NOMO-1 treated with DMSO at 0.1 percent for 48 hours (cell line): ENCODE data around the gene ATP13A2.

Experiments used
- DNase-seq: peaks from one replicate; lab custom pipeline; 2025; ENCODE audit not compliant: unreplicated experiment; lab: John Stamatoyannopoulos, UW

The ATP13A2 gene

DNA sequence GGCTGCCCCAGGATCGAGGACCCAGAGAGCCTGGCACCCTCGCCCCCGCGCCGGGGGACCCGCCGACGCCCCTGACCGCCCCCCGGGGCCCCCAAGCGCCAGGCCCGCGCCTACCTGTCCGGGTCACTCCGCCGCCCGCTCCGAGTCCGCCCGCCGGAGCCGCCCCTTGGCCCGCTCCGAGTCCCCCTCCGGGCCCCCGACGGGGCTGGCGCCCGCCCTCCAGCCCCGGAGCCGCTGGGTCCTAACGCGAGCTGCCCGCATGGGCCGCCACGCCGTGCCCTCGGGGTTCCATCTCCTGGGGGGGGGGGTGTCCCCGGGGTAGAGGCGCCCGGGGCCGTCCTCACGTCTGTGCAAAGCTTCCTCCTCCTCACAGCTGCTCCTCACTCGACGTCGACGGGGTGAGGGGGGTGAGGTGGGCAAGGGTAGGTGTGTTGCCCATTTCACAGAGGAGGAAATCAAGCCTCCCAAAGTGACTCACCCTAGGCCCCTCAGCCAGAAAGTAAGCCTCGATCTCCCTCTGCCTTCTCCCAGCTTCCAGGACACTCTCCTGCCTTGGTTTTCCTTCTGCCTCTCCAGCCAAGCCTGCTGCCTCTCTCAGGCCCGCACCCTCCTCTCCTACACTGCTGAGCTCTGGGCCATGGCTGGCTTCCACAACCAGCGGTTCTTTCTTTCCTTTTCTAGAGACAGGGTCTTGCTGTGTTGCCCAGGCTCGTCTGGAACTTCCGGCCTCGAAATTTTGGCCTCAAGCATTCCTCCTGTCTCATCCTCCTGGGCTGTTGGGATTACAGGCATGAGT is 31.1 kb downstream of the ATP13A2 start, which contains the start of gene MFAP2:
MFAP2 (minus strand) TSS at position 148 of the 796 bp plus-strand sequence. CDS start 2,347 bp downstream, outside the sequence.
- no peak for DNase-seq

- no peak for DNase-seq
These were observed 32.0 kb downstream of the ATP13A2 start for GRCh38 chr1:16979475-16980327.

DNA sequence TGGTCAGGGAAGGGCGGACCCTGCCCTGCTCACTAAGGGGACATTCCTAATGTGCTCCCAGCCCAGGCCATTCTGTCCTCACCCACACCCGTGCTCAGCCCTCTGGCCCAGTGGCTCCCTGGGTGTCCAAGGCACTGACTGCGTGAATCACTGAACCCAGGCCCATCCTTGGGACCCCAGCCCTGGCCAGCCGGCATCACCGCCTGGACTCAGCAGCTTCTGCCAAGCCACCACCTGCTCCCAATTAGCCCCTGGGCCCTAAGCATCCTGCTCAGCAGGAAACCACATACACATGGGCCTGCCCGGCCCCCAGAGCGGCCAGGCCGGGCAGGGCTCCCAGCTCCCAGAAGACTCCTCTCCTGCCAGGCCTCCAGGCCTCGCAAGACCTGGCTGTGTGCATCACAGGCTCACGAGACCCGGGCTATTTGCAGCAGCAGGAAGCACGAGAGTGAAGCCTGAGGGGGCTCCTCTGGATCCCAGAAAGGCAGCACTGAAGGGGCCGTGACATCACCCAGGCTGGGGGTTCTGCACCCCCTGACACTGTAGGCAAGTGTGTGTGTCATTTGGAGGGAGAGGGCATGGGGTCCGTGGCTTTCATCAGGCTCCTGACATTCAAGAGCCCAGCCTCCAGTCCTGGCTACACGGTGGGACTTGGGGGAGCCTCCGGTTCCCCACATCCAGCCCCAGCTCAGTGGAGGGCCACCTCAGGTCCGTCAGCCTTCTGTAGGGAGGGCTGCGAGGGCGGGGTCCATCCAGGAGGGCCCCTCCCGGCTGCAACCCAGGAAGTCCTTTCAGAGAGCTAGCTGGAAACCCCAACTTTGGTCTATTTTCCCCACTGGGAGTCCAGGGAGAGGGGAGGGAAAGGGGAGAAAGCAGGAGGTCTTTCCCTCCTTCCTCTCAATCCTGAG is 32.9 kb downstream of the ATP13A2 start:
- DNase-seq = no peak

DNA sequence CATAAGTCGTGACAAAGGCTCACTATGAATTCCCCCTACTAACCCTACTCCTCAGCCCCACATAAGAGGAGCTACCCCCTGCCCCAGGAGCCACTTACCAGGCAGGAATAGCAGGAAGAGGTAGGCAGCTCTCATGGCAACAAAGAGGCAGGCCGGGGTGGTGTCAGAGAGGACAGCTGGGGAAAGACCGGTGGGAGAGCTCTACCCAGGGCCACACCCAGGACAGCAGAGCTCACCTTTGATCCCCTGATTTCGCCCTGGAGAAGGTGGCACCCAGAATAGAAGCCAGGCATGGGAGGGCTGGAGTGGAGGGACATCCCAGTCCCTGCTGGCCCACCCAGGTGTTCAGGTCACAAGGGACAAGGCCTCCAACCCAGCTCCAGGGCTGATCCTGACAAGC is 33.6 kb downstream of the ATP13A2 start:
- no peak for DNase-seq

DNA sequence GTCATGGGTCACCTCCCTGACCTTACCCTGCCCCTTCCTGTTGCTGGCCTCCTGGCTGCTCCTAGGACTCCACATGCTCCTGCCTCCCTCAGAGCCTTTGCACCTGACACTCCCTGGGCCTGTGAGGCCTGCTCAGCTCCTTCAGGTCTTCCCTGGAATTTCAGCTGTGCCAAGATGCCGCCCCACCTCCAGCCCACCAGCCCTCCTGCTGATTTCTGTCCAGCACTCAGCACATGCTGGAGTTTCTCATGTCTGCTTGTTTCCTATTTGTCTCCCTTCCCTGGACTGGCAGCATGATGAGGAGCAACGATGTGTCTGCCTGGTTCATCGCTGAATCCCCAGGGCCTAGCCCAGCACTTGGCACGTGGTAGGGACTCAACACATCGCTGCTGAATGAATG is 34.4 kb downstream of the ATP13A2 start:
- DNase-seq = no peak

- no peak for DNase-seq
These were observed 34.8 kb downstream of the ATP13A2 start for GRCh38 chr1:16976966-16977365.

- no peak for DNase-seq
These were observed 35.9 kb downstream of the ATP13A2 start for GRCh38 chr1:16975838-16976237.

- DNase-seq = no peak
These were observed 36.5 kb downstream of the ATP13A2 start for GRCh38 chr1:16975211-16975610.

- no peak for DNase-seq
These were observed 38.5 kb downstream of the ATP13A2 start for GRCh38 chr1:16973215-16973614.

GRCh38 chr1:16972189-16972895 is 39.4 kb downstream of the ATP13A2 start:
- no peak for DNase-seq

- no peak for DNase-seq
These were observed 40.2 kb downstream of the ATP13A2 start for GRCh38 chr1:16971341-16972188.

GRCh38 chr1:16970132-16970910 is 41.4 kb downstream of the ATP13A2 start:
- DNase-seq = no peak

GRCh38 chr1:16969651-16970050 is 42.1 kb downstream of the ATP13A2 start:
- DNase-seq = no peak

- DNase-seq = no peak
These were observed 42.6 kb downstream of the ATP13A2 start for GRCh38 chr1:16969057-16969611.

DNA sequence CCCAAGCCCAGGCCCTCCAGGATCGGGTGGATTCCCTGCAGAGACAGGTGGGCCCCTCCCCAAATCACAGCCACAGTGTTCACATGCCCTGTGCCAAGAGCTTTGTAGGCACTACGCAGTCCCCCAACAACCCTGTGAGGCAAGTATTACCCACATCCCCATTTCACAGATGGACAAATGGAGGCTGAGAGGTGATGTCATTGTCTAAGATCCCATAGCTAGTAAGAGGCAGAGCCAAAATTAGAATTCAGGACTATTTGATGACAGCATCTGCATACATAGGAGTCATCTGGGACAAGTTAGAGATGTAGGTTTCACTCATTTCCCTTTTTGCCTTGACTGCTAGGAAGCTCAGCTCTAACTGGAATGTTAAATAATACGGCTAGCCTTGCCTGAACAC is 43.4 kb downstream of the ATP13A2 start:
- no peak for DNase-seq

DNA sequence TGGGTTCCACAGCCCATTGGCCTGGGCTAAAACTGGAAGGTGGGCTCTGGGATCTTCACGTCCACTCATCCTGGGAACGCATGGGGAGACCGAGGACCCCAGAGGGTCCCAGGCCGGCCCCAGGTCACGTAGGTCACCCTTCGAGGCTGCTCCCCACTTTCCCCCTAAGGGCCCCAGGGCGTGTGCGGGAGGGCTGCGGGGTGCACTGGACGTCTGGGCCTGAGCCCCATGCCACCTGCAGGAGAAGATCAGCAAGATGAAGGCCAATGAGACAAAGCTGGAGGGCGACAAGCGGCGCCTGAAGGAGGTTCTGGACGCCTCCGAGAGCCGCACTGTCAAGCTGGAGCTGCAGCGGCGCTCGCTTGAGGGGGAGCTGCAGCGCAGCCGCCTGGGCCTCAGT is 43.8 kb downstream of the ATP13A2 start:
- DNase-seq = no peak

DNA sequence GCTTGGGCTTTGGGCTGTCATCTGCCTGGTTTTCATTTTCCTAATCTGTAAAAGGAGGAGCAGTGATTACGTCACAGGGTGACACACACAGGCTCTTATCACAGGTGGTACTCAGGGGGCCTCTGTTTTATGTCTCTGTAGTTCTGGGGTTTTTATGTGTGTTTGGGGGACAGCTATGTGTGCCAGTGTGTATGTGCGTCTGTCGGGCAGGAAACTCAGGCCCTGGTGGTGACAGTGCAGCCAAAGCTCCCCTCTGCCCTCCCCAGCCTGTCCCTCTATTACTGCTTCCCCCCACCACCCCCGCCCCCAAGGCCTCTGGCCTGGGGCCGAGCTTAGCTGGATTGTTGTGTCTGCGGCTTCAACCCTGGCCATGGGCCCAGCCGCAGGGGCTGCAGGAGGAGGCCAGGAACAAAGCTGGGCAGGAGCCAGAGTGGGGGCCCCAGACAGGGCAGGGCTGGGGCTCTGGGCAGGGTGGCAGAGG is 44.6 kb downstream of the ATP13A2 start:
- no peak for DNase-seq

DNA sequence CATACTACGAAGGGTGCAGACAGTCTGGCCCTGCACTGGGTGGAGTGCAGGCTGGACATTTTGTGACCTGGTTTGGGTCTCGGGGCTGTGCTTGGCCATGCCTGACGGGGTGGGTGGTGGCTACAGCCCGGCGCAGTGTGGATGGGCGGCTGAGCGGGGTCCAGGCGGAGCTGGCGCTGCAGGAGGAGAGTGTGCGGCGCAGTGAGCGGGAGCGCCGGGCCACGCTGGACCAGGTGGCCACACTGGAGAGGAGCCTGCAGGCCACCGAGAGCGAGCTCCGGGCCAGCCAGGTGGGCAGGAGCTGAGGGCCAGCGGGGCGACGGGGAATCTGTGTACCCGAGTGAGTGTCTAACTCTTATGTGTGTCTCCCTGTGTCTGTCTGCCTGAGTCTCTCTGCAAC is 45.4 kb downstream of the ATP13A2 start:
- no peak for DNase-seq
